ENCODE data around the gene ATG10.
"Not testable (repeated sequence)": the region's sequence is repeated elsewhere in the genome, so short reads cannot be mapped to it uniquely, and the experiment has no call there.

ATG10 gene

DNA sequence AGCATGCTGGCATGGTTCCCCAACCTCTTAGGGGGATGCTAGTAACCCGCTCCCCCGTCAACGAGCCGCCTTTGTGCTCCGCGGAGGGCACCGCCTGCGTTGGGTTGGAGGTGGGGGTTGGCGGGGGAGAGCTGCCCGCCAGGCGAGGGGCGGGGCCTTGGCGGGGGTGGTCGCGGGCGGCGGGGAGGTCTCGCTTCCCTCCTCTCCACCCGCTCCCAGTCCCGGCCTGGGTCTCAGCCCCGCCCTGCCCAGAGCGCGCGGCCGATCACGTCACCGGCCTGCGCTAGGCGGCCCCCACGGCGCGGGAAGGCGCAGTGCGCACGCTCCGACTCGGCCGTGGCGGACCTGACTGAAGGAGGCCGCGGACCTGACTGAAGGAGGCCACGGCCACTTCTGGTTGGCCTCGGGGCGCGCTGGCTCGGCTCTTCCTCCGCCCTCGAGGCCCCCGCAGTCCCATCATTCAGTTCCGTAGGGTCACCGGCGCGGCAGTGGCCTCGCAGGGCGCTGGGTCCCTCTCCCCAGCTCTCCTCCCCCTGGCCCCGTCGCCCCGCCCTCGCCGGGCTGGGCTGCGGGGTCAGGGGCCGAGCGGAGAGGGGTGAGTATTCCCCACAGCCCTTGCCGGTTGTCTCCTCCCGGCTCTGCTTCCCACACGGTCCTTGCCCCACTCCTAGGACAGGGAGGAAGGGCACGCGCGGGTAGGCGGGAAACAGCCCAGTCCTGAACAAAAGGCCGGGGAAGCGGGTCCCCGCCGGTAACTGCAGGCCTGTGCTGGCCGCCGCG lies at the start of gene ATG10:
Gene ATG10 (plus strand): TSS at position 312 of the 780 bp plus-strand sequence. CDS start 15,548 bp downstream, outside the sequence.
- peak; percentile 83 to 88 for DNase-seq

DNA sequence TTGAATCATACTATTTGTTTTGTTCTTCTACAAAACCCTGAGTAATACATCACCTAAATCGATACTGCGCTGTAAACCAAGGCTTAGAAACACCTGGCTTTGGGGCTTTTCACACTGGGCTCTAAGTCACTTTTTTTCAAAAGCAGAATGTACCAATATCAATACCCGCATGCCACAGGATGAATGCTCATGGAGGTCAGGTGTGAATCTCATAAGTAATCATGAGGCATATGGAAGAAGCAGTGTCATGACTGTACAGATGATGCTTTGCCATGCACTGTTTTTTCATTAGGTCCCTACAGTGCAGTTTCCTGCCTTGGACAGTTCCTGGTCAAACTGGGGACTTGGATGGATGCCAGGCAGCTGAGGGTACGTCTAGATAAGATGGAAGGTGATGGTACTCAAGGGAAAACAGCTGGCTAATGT lies 49.0 kb upstream of the ATG10 start:
- no peak for DNase-seq

DNA sequence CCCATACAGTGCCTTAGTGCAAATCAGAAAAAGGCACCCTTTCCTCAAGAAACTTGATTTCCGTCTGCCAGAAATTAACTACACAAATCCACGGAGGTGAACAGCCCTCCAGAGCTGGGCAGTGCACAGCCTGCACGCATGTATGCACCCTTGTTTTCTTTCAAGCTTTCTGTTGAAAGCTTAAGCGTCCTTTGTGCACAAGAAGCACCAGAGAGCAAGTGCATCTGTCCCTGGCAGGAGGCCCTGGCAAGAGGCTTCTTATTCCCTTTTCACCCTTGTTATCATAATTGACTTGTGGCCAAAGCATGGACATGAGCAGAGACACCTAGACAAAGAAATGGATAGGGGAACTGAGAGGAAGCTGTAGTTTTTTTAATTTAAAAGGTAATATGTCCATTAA lies 47.4 kb upstream of the ATG10 start:
- no peak for DNase-seq

DNA sequence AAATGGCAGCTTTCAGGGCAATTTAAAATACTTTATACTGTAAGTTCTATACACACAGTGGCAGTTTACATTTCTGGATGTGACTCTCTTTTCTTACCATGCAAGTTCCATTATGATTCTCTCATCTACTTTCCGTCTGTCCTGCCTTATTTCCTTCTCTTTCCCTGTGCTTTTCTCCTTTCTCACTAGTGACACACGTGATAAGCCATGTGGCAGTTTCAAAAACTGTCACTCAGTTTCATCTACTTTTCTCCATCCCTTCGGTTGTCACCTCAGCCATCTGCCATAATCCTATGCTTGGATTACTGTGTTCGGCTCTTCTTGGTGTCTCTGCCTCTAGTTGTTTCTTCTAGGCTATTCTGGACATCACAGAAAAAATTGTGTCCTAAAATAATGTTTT lies 46.8 kb upstream of the ATG10 start:
- no peak for DNase-seq

DNA sequence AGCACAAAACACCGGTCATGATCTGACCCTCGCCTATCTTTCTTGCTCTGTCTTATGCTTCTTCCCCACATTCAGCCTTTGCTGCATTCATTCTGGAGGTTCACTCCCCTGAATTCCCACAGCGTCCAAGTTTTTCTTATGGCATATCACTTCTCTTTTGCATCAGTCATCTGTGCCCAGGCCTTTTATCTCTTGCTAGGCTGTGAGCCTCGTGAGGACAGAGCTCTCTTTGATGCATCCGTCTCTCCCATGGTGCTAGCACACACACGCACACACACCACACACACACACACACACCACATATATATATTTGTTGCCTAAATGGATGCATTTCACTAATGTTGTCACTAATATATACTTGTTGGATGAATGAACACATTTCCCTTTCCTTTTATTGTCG lies 45.8 kb upstream of the ATG10 start:
- DNase-seq = no peak

DNA sequence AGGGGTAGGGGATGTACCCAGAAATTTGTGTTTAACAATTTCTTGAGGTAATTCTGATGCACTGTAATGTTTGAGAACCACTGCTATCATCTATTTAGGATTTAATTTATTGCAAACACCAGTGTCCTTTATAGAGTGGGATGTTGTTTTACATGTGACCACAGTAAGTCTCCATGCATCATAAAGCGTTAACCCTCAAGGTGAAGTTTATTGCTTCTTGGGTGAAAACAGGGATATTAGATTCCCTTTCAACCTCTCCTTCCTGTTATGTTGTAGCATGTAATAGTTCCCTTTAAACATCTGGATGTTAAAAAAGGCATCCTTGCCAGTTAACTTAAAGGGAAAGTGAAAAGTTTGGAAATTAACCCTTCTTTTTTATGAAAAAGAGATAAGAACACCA lies 35.8 kb upstream of the ATG10 start:
- no peak for DNase-seq

DNA sequence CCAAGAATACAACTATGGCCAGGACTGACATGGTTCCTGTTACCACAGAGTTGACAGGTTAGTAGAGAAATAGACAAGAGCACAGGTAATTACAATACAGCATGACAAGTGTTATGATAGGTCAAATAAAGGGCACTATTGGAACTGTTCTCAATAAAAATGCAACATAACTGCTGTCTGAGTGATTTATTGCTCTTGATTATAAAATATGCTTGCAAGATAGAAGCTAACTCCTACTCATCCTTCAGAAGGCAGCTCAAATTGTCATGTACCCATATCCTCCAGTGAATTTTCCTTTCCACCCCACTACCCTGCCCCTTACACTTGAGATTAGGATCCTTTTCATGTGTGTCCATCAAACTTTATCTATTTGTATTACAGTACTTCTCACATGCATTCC lies 35.1 kb upstream of the ATG10 start:
- no peak for DNase-seq

DNA sequence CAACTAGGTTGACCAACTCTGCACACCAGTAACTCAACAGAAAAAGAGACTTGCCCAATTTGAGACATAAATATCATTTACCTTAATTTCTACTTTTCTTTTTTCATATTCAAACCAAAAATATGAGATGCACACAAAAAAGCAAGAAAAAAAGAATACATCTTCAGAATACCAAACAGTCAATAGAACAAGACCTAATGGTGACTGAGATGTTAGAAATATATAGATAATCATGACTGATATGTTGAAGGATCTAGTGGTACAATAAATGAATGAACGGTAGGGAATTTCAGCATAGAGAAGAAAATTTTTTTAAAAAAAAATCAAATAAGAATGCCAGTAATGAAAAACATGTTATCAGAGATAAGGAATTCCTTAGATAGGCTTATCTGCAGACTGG lies 29.1 kb upstream of the ATG10 start:
- DNase-seq = no peak

DNA sequence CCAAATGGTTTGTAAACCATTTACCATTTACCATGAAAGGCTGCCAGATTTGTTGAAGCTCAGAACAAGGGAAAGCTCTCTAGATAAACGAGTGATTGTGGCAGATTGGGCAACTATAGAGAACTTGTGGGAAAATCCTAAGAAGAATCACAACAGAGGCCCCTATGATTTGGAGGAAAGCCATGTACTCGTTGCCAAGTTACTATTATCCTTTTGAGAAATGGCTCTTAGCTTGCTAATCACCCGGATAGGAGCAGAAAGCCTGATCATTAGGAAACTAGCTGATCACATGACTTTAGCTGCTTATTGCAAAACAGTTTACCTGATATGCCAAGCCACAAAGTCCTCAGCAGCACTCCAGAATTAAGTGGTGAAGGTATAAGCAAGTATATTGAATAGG lies 23.5 kb upstream of the ATG10 start:
- DNase-seq = no peak

DNA sequence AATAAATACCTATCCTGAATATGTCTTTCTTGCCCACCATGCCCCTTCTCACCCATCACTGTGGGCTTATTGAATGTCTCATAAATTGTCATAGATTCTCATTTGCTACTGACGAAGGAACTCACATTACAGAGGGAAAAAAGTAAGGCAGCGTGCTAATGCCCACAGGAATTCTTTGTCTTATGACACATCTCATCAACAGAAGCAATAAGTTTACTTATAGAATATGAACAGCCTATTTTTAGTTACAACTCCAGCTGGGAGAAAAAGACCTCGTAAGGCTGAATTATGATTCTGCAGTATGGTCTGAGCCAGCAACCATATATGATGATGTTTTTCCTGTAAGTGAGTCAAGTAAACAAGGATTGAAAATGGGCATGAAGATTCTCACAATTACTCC lies 22.4 kb upstream of the ATG10 start:
- DNase-seq = no peak

DNA sequence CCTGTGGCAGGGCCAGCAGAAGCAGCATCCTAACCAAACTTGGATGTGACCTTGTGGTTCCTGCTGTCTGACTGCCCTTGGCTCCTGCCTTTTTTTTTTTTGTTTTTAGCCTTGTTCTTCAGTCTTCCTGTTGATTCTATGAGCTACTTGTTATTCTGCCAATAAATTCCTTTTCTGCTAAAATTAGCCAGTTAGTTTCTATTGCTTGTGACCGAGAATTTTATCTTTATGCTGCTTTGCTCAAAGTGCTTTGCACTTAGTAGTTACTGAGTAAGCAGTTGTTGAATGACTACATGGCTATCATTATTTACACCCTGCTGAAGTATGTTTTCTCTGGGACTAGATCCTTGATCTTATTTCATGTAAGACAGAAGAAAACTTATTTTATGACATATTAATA lies 20.8 kb upstream of the ATG10 start:
- no peak for DNase-seq

DNA sequence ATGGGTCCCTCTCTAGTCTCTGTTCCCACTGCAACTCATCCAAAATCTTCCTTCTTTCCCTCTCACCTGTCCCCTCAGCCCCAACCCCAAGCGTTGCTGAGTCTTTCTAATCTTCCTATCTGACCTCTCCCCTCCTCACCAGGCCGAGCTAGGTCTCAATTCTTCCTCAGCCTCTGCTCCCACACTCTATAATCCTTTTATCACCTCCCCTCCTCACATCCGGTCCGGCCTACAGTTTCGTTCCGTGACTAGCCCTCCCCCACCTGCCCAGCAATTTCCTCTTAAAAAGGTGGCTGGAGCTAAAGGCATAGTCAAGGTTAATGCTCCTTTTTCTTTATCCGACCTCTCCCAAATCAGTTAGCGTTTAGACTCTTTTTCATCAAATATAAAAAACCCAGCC lies 17.0 kb upstream of the ATG10 start:
- not testable (repeated sequence) for DNase-seq

DNA sequence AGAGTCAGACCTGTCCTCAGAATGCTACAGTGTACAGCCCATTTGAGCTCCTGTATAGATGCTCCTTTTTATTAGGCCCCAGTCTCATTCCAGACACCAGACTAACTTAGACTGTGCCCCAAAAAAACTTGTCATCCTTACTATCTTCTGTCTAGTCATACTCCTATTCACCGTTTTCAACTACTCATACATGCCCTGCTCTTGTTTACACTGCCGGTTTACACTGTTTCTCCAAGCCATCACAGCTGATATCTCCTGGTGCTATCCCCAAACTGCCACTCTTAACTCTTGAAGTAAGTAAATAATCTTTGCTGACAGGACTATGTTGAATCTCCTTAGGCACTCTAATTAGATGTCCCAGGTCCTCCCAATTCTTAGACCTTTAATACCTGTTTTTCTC lies 13.7 kb upstream of the ATG10 start:
- DNase-seq = not testable (repeated sequence)

DNA sequence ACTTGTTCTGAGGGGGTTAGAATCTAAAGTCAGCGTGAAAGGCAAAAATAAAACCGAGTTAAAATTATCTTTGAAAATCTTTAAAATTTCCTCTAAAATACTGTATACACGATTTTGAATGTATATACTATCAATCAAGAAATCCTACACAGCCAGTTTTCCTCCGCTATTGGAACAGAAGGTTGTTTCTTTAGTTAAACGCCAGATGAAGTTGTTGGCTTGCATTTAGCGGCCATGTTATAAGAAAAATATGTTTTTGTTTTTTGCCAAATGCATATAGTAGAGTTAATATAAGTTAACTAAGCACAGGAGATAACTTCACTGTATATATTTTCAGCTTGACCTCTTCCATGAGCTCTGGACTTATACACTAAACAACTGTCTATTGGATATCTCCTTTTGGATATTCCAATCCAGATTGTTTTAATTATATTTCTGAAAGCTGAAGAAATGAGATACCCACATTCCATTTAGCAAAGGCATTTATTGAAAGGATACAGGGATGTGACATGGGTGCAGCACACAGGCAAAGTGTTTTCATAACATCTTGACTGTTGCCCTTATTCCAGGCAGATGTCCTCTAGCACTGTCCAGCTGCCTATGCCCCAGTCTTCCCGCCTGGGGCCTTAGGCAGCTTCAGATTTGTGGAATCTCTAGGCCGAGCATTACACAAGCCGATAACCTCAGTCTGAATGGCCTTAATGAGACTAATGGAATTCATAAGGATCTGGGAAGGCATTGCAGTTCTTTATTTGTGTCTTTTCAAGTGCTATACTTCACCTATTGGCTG lies 10.0 kb upstream of the ATG10 start:
- DNase-seq = no peak

DNA sequence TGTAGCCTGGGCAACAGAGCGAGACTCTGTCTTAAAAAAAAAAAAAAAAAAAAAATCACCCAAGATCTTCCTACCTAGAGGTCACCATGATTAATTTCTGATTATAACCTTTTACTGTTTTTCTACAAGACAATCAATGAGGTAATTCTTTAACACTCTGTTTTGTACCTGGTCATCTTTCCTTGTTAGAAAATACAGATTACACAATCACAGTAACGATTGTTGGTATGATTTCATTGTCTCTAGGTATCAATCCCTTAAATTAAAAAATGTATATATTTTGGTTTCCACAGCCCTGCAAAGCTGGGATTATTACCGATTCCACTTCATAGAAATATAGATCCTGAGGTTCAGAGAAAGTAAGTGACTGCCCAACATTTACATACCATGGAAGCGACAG lies 8.3 kb upstream of the ATG10 start:
- DNase-seq = no peak

DNA sequence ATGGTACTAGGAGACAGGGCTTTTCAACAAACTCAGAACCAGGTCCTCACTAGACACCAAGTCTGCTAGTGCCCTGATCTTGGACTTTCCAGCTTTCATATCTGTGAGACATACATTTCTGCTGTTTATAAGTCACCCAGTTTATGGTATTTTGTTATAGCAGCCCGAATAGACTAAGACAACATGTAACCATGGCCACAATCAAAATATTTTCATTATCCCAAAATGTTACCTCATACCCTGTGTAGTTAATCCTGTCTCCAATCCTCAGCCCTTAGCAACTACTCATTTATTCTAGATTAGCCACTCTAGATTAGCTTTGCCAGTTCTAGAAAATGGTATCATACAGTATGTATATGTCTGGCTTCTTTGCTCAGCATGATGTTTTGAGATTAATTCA lies 6.3 kb upstream of the ATG10 start:
- DNase-seq = no peak

DNA sequence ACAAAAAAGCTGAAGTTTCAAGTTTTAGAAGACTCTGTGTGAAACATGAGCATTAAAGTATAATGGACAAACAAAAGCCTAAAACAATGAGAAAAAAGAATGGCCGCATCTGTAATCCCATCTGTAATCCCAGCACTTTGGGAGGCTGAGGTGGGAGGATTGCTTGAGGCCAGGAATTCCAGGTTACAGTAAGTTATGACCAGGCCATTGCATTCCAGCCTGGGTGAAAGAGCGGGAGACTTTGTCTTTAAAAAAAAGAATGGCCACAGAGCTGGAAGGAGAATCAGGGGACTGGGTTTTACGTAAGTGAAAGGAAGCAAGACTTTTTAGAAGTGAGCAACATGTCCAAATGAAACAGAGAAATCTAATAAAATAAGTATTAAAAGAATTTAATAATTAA lies 2.6 kb upstream of the ATG10 start:
- DNase-seq = no peak

DNA sequence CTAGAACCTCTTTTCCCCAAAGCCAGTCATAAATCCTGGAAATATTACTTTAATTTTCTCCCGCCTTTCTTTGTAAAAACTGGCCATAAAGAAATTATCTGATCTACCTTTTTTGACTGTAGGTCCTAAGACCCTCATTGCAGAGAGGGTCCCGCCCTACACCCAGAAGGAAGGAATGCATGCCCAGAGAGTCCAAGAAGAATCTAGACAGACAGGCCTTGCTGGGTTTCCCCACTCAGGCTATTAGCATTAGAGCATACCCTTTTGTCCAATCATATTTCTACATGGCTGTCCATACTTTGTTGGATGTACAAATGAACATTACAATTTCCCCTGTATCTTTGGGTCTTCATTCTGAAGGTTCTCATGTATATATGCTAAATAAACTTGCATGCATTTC lies 1.9 kb upstream of the ATG10 start:
- DNase-seq = no peak

DNA sequence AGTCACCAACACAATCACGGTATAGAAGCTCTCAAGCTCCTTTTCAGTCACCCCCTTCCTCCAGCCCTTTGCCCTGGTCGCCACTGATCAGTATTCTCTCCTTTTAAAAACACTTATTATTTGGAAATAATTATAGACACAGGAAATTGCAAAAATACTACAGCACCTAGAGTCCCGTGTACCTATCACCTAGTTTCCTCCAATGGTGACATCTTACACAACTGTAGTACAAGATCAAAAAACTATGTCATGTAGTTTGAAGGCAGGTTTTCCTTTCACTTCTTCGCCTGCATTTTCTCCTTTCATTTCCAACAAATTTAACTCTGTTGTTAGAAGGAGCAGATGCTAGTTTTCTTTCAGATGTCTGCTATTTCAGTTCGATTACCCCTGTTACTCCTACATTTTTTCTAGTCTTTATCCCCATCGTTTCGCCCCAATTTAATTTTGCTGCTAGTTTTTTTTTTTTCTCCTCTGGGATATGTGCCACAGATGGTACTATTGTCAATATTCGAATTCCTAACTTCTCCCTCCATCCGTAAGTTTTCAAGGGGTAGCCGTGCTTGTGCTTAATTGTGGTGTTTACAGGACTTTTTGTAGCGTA lies 612 bp upstream of the ATG10 start:
- no peak for DNase-seq

DNA sequence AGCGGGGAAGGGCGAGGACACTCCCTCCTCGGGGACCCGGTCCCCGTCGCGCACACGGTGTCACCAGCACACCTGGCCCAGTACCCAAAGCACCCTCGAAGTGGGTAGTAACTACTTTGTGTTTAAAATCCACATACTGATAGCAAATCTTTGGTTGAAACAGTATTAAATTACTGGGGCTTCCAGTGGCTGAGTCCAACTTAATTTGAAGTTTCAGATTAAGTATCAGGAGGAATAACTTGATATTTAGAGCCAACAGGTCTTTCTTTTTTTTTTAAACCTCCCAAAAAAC lies 615 bp downstream of the ATG10 start:
- DNase-seq = no peak

DNA sequence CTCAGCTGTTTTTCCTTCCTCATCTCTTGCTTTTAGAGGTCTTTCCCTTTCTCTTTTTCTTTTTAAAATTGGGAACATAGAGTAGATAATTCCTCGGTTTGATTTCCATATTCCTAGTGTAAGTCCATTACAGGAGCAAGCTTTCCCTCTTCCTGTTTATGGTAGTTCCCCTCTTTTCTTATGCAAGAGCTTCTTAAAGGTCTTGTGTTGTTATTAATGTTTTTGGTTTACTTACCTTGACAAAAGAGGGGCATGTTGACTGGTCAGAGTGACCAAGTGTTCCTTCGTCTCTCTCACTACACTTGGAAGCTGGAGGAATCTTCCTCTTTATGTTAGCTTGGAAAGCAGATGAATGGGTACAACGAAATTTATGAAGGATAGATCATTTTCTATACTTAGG lies 8.3 kb downstream of the ATG10 start:
- DNase-seq = no peak

DNA sequence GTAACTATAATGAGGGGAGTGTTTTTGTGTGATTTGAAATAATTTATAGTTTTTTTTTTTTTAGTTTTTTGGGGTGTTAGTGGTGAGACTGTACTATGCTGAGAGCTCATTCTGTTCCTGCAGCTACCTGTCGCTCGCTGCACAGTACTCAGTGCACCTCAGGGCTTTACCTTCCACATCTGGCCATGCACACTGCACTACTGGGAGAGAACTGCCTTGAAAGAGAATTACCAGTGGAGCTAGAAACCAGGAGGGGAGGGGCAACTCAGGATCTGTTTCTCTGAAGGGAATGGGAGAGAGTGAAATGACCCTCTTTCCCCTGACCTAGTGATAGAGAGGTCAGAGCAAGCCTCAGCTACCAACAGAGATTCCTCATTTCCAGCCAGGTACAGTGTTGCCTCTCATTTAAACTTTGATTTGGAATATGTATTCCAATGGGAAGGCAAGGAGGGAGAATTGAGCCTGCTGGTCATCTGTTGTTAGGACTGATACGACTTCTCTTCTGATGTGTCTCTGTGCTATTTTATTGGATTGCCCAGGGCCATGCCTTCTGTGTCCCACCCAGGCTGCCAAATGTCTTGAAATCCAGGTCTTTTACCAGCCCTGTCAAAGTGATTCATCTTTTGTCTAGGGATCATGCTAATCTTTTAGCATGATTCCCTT lies 8.9 kb downstream of the ATG10 start:
- DNase-seq = no peak

DNA sequence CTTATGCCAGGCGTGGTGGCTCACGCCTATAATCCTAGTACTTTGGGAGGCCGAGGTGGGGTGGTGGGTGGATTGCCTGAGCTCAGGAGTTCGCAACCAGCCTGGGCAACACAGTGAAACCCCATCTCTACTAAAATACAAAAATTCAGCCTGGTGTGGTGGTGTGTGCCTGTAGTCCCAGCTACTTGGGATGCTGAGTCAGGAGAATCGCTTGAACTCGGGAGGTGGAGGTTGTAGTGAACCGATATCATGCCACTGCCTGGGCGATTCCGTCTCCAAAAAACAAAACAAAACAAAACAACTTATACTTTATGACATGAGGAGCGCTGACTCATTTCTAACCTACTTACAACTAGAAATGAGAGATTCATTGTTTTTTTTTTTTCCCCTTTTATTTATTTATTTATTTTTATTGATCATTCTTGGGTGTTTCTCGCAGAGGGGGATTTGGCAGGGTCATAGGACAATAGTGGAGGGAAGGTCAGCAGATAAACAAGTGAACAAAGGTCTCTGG lies 10.4 kb downstream of the ATG10 start:
- not testable (repeated sequence) for DNase-seq

Measured in activated CD4-positive, alpha-beta T cell treated with anti-CD3 and anti-CD28 coated beads for 4 hours (primary cell).